Lung (tissue), 12 donors: ENCODE data around the gene ITGA8. TPM values are rescaled to one million over a fixed set of nuclear protein-coding genes. Genes with fewer than 3 reads are reported as not detected.
"Not testable (repeated sequence)": the region's sequence is repeated elsewhere in the genome, so short reads cannot be mapped to it uniquely, and the experiment has no call there.

Experiments
- ATAC-seq: fragments of 200-7000 bp; cut with Tn5 transposase; one replicate; pipeline ENCODE4 v1.9.1; 2020; ENCODE audit warnings: moderate number of reproducible peaks; ENCODE audit not compliant: insufficient read depth, low FRiP score
- DNase-seq, 3 donors: peaks; one replicate each; pipeline ENCODE4 v3.0.0-alpha.2; 2013 to 2017
- H3K27ac ChIP-seq, 2 donors: one replicate each; pipeline ENCODE4 v1.5.1; 2013; ENCODE audit warnings: mild to moderate bottlenecking in 2 of 2, moderate library complexity in 2 of 2, control low read depth in 1 of 2, inconsistent platforms in 1 of 2, low read depth in 1 of 2, low read length in 1 of 2
- H3K27me3 ChIP-seq, 3 donors: one replicate each; pipeline ENCODE4 v1.5.1; 2013; ENCODE audit warnings: low read length in 2 of 3; ENCODE audit not compliant: control insufficient read depth in 3 of 3, insufficient read depth in 3 of 3
- H3K36me3 ChIP-seq, 4 donors: one replicate each; pipeline ENCODE4 v1.5.1; 2013; ENCODE audit warnings: low read length in 4 of 4, mild to moderate bottlenecking in 1 of 4, moderate library complexity in 1 of 4; ENCODE audit not compliant: control insufficient read depth in 4 of 4, insufficient read depth in 4 of 4
- H3K4me1 ChIP-seq, 5 donors: one replicate each; pipeline ENCODE4 v1.5.1; 2013; ENCODE audit warnings: low read length in 5 of 5, mild to moderate bottlenecking in 2 of 5, moderate library complexity in 1 of 5; ENCODE audit not compliant: control insufficient read depth in 5 of 5, insufficient read depth in 5 of 5
- H3K4me3 ChIP-seq: one replicate; pipeline ENCODE4 v1.5.1; 2013; ENCODE audit warnings: mild to moderate bottlenecking, control low read depth, moderate library complexity
- H3K9ac ChIP-seq, 2 donors: one replicate each; pipeline ENCODE4 v1.5.1; 2013; ENCODE audit warnings: low read length in 2 of 2, control low read depth in 1 of 2; ENCODE audit not compliant: insufficient read depth in 1 of 2
- H3K9me3 ChIP-seq, 4 donors: one replicate each; pipeline ENCODE4 v1.5.1; 2013; ENCODE audit warnings: low read length in 3 of 4, mild to moderate bottlenecking in 1 of 4, moderate library complexity in 1 of 4; ENCODE audit not compliant: control insufficient read depth in 4 of 4, insufficient read depth in 3 of 4
- CTCF ChIP-seq: IDR thresholded peaks from 2 replicates; pipeline ENCODE4 v1.5.1; 2012; ENCODE audit warnings: mild to moderate bottlenecking; ENCODE audit errors: control extremely low read depth, extremely low read depth
- WGBS, 2 donors: extraction: QIAGEN DNeasy Blood & Tissue Kit; methylation state at CpG; one replicate each; pipeline ENCODE4 v1.1.7; 2013; 5-methylcytosine and 5-hydroxymethylcytosine counted together
- polyA plus RNA-seq, 2 donors: library from polyadenylated mRNA; stranded (reverse); fragments of 200-250 nt; gene quantifications; one replicate each; pipeline ENCODE4 v1.2.1, GENCODE V29; 2013
- total RNA-seq, 2 donors: library from RNA; depleted of rRNA in 1 of 2; stranded (reverse); fragments of >200 nt in 1 of 2; gene quantifications; one replicate each; pipeline ENCODE4 v1.2.1, GENCODE V29; 2014 to 2021
- donor health status: control.
- donor health status: control.
- donor health status: Bipolar disorder and iron deficiency.
- donor health status: healthy.
- donor health status: DM: yes; HTN: yes; CAD: no.

ITGA8 gene
- total and polyA plus RNA-seq, 4 donors, result 3.9 to 124 (median 13.6) TPM

GRCh38 chr10:15541376-15541775 lies 178.3 kb downstream of the ITGA8 start:
- Histone ChIP-seq H3K27me3 (no peaks in the 10 kb centered on the region), H3K4me1 (no peaks in the 10 kb centered on the region), H3K4me3 (no peak overlapping the region), H3K9me3 (peaks cover 0 to 9% (median under 1%) of the 10 kb centered on the region in 4 donors), H3K27ac (no peak overlapping the region), H3K9ac (no peak overlapping the region), H3K36me3 (peaks cover 0 to 30% (median 10%) of the 10 kb centered on the region in 4 donors)
- DNase-seq, result no peak
- WGBS, 2 donors, result 89 to 92% methylated on average over 1 of the region's 1 CpG
- no peak for ATAC-seq
- no peak for TF ChIP-seq CTCF

GRCh38 chr10:15540727-15541126 lies 179.0 kb downstream of the ITGA8 start:
- no peaks in the 10 kb centered on the region for H3K4me1 ChIP-seq
- 74 to 78% methylated on average over 2 of the region's 2 CpGs for WGBS, 2 donors
- no peaks in the 10 kb centered on the region for H3K27me3 ChIP-seq
- peaks cover 0 to 6% (median under 1%) of the 10 kb centered on the region in 4 donors for H3K9me3 ChIP-seq
- peaks cover 0 to 27% (median 7%) of the 10 kb centered on the region in 4 donors for H3K36me3 ChIP-seq
- no peak for TF ChIP-seq CTCF
- DNase-seq (no peak), ATAC-seq (no peak)
- H3K4me3 ChIP-seq, result no peak overlapping the region
- H3K27ac ChIP-seq, result no peak overlapping the region
- no peak overlapping the region for H3K9ac ChIP-seq

- DNase-seq (no peak), ATAC-seq (no peak)
- peaks cover 0 to 2% (median 0%) of the 10 kb centered on the region in 4 donors for H3K9me3 ChIP-seq
- no peak overlapping the region for H3K4me3 ChIP-seq
- H3K36me3 ChIP-seq, result peaks cover 0 to 19% (median 2%) of the 10 kb centered on the region in 4 donors
- H3K9ac ChIP-seq, result no peak overlapping the region
- no peaks in the 10 kb centered on the region for H3K27me3 ChIP-seq
- 69 to 76% methylated on average over 1 of the region's 1 CpG for WGBS, 2 donors
- no peaks in the 10 kb centered on the region for H3K4me1 ChIP-seq
- TF ChIP-seq CTCF, result no peak
- H3K27ac ChIP-seq, result no peak overlapping the region
Observed at GRCh38 chr10:15539262-15539661, 180.5 kb downstream of the ITGA8 start.

- 94% methylated on average over 28 to 31 of the region's 31 CpGs for WGBS, 2 donors
Observed at GRCh38 chr10:15534928-15535538, 184.7 kb downstream of the ITGA8 start.

More at GRCh38 chr10:15534928-15535538, 184.7 kb downstream of the ITGA8 start:
- H3K9ac ChIP-seq, DNase-seq, H3K4me1 ChIP-seq, H3K27ac ChIP-seq, H3K4me3 ChIP-seq, H3K9me3 ChIP-seq, ATAC-seq, H3K27me3 ChIP-seq: not testable (repeated sequence)
- H3K36me3 ChIP-seq, result peaks cover 0 to 12% (median 0%) of the 10 kb centered on the region in 4 donors
